Mononuclear cell (primary cell): ENCODE results near the gene SDK1. TPM values are rescaled to one million over a fixed set of nuclear protein-coding genes. Genes with fewer than 3 reads are reported as not detected.

Experiments used
- H3K27me3 ChIP-seq: 2 replicates; pipeline ENCODE4 v1.6.0; 2011; ENCODE audit warnings: low read length, control low read depth; ENCODE audit not compliant: insufficient read depth
- H3K4me1 ChIP-seq: 2 replicates; pipeline ENCODE4 v1.5.1; 2011; ENCODE audit warnings: mild to moderate bottlenecking, low read length, control low read depth; ENCODE audit not compliant: insufficient read depth
- H3K4me3 ChIP-seq: 2 replicates; pipeline ENCODE4 v1.5.1; 2011; ENCODE audit warnings: mild to moderate bottlenecking, low read length, moderate library complexity
- H3K9me3 ChIP-seq: 2 replicates; pipeline ENCODE4 v1.5.1; 2011; ENCODE audit warnings: low read depth, mild to moderate bottlenecking, control low read depth, low read length
- total RNA-seq: library from RNA; depleted of rRNA; stranded (reverse); fragments of >200 nt; gene quantifications from one replicate; pipeline ENCODE4 v1.2.3, GENCODE V29; 2012

The SDK1 gene
- total RNA-seq, 1 donor, result 0.31 TPM

- peaks cover 17% of the 10 kb centered on the region for H3K4me1 ChIP-seq
- no peak overlapping the region for H3K4me3 ChIP-seq
- H3K9me3 ChIP-seq, result no peaks in the 10 kb centered on the region
- peaks cover 62% of the 10 kb centered on the region for H3K27me3 ChIP-seq
Measured at GRCh38 chr7:3304131-3304530, 3.1 kb downstream of the SDK1 start.

- H3K4me3 ChIP-seq, result no peak overlapping the region
- peaks cover 53% of the 10 kb centered on the region for H3K27me3 ChIP-seq
- no peaks in the 10 kb centered on the region for H3K9me3 ChIP-seq
- H3K4me1 ChIP-seq, result no peaks in the 10 kb centered on the region
Measured at GRCh38 chr7:3307435-3307834, 6.4 kb downstream of the SDK1 start.

- Histone ChIP-seq H3K9me3 (no peaks in the 10 kb centered on the region), H3K27me3 (peaks cover 36% of the 10 kb centered on the region), H3K4me1 (no peaks in the 10 kb centered on the region), H3K4me3 (no peak overlapping the region)
Measured at GRCh38 chr7:3309140-3309539, 8.1 kb downstream of the SDK1 start.

GRCh38 chr7:3309956-3310355 is 8.9 kb downstream of the SDK1 start:
- Histone ChIP-seq H3K4me3 (no peak overlapping the region), H3K27me3 (peaks cover 28% of the 10 kb centered on the region), H3K9me3 (no peaks in the 10 kb centered on the region), H3K4me1 (no peaks in the 10 kb centered on the region)

- Histone ChIP-seq H3K4me1 (no peaks in the 10 kb centered on the region), H3K27me3 (peaks cover 19% of the 10 kb centered on the region), H3K9me3 (no peaks in the 10 kb centered on the region), H3K4me3 (no peak overlapping the region)
Measured at GRCh38 chr7:3310884-3311283, 9.8 kb downstream of the SDK1 start.

- Histone ChIP-seq H3K9me3 (no peaks in the 10 kb centered on the region), H3K27me3 (peaks cover 21% of the 10 kb centered on the region), H3K4me3 (no peak overlapping the region), H3K4me1 (no peaks in the 10 kb centered on the region)
Measured at GRCh38 chr7:3312583-3312982, 11.5 kb downstream of the SDK1 start.

- Histone ChIP-seq H3K9me3 (no peaks in the 10 kb centered on the region), H3K27me3 (peaks cover 6% of the 10 kb centered on the region), H3K4me3 (no peak overlapping the region), H3K4me1 (no peaks in the 10 kb centered on the region)
Measured at GRCh38 chr7:3318874-3319273, 17.8 kb downstream of the SDK1 start.

- Histone ChIP-seq H3K4me3 (no peak overlapping the region), H3K27me3 (peaks cover 5% of the 10 kb centered on the region), H3K9me3 (no peaks in the 10 kb centered on the region), H3K4me1 (no peaks in the 10 kb centered on the region)
Measured at GRCh38 chr7:3321206-3321605, 20.2 kb downstream of the SDK1 start.

GRCh38 chr7:3321745-3322144 is 20.7 kb downstream of the SDK1 start:
- no peaks in the 10 kb centered on the region for H3K27me3 ChIP-seq
- no peaks in the 10 kb centered on the region for H3K4me1 ChIP-seq
- H3K9me3 ChIP-seq, result no peaks in the 10 kb centered on the region
- no peak overlapping the region for H3K4me3 ChIP-seq

GRCh38 chr7:3326246-3326645 is 25.2 kb downstream of the SDK1 start:
- H3K4me1 ChIP-seq, result no peaks in the 10 kb centered on the region
- no peak overlapping the region for H3K4me3 ChIP-seq
- peaks cover 3% of the 10 kb centered on the region for H3K27me3 ChIP-seq
- no peaks in the 10 kb centered on the region for H3K9me3 ChIP-seq

GRCh38 chr7:3327099-3327498 is 26.0 kb downstream of the SDK1 start:
- H3K4me3 ChIP-seq, result no peak overlapping the region
- H3K27me3 ChIP-seq, result peaks cover 3% of the 10 kb centered on the region
- H3K4me1 ChIP-seq, result no peaks in the 10 kb centered on the region
- H3K9me3 ChIP-seq, result no peaks in the 10 kb centered on the region

GRCh38 chr7:3327655-3328054 is 26.6 kb downstream of the SDK1 start:
- no peak overlapping the region for H3K4me3 ChIP-seq
- H3K4me1 ChIP-seq, result no peaks in the 10 kb centered on the region
- H3K27me3 ChIP-seq, result peaks cover 3% of the 10 kb centered on the region
- H3K9me3 ChIP-seq, result no peaks in the 10 kb centered on the region

GRCh38 chr7:3332308-3332707 is 31.3 kb downstream of the SDK1 start:
- Histone ChIP-seq H3K9me3 (no peaks in the 10 kb centered on the region), H3K4me3 (no peak overlapping the region), H3K27me3 (peaks cover 8% of the 10 kb centered on the region), H3K4me1 (no peaks in the 10 kb centered on the region)

- Histone ChIP-seq H3K27me3 (peaks cover 19% of the 10 kb centered on the region), H3K4me3 (no peak overlapping the region), H3K9me3 (no peaks in the 10 kb centered on the region), H3K4me1 (no peaks in the 10 kb centered on the region)
Measured at GRCh38 chr7:3333861-3334260, 32.8 kb downstream of the SDK1 start.

GRCh38 chr7:3336042-3336665 is 35.1 kb downstream of the SDK1 start:
- Histone ChIP-seq H3K4me1 (no peaks in the 10 kb centered on the region), H3K27me3 (peaks cover 16% of the 10 kb centered on the region), H3K9me3 (no peaks in the 10 kb centered on the region), H3K4me3 (no peak overlapping the region)

GRCh38 chr7:3338161-3338560 is 37.1 kb downstream of the SDK1 start:
- Histone ChIP-seq H3K9me3 (no peaks in the 10 kb centered on the region), H3K27me3 (peaks cover 16% of the 10 kb centered on the region), H3K4me1 (no peaks in the 10 kb centered on the region), H3K4me3 (no peak overlapping the region)
